ENCODE measurements around the gene IGSF22.
A peak's percentile ranks its signal among the peaks of the same experiment; 100 is the strongest.

IGSF22 gene

DNA sequence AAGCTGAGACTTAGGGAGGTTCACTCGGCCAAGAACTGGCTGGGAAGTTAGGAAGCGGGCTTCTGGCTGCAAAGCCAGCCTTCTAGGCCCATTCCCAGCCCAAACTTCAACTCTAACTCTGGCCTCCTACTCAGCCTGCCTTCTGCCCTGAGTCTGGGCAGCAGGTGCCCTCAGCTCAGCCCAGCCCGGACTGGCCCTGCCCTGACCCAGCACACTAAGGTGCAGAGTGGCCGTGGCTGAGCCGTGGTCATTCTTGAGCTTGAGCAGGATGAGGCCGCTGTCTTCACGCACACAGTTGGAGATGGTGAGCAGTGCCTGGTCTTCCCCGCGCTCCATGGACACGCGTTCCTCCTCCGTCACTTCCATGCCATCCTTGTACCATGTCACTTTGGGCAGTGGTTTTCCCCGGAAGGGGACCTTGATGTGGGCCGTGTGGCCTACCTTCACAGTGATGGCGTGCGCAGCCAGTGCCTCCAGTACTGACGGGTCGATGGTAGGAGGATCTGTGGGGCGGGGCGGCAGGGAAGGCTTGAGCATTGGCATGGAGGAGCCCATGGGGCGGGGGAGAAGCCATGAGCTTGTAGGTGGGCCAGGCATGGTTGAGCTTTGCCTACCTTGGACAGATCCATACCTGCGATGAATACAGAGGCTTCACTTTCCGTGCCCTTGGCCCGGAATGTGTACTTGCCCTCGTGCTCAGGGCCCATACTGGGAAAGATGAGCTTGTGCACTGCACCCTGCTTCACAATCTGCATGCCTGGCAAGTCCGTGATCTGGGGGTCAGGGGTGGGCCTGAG lies 12.1 kb downstream of the IGSF22 start:
- no peak for DNase-seq (ENCODE audit: low read depth in 1 of 2, low spot score in 1 of 2)

DNA sequence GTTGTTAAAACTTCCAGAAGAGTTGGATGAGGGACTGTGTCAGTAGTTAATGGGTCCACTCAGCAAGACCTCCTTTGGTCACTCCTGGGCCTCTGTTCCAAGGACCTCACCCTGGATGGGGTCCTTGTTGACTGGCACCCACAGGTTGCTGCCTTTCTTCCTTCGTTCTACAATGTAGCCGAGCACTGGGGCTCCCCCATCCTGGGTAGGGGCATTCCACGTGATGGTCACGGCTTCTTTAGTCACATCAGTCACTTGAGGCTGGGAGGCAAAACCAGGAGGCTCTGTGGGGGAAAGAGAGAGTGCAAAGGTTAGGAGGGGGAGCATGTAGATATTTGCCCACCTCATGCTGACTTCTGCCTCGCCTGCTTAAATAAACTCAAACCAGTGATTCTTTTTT lies 15.4 kb downstream of the IGSF22 start:
- no peak for DNase-seq (ENCODE audit: low read depth in 1 of 2, low spot score in 1 of 2)

DNA sequence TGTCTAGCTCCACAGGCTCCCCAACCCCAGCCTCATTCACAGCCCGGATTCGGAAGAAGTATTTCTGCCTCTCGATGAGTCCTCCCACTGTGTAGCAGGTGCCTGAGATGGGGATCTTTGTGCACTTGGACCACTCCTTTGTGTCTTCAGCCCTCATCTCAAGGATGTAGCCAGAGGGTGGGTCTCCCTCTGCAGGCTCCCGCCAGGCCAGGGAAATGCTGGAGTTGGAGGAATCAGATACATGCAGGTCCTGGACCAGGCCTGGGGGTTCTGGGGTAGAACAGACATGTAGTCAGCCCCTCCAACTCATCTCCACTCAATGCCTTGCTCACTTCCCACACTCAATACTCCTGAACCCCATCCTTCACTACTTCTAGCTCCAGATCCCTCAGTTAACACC lies 16.6 kb downstream of the IGSF22 start:
- DNase-seq (ENCODE audit: low read depth in 1 of 2, low spot score in 1 of 2) = no peak

DNA sequence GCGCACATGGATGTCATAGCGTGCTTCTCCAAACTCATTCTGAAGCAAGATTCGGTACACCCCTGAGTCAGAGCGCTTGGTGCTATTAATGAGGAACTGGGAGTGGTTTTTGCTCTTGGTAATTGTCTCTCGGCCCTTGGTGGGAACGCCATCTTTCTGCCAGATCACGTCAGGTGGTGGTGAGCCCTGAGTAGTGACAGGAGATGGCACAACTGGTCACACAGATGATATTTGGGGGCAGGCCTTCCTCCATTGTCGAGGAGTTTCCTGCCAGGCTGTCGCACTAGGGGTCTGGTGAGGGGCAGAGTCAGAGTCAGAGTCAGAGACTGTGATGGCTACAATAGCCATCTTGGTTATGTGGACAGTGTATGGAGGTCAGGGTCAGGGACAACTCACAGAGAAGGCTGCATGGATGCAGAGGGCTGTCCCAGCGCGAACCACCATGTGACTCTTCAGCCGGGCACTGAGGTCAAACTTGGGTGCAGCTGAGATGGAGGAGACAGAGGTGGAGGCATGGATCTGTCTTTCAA lies 18.1 kb downstream of the IGSF22 start:
- DNase-seq (ENCODE audit: low read depth in 1 of 2, low spot score in 1 of 2) = no peak

DNA sequence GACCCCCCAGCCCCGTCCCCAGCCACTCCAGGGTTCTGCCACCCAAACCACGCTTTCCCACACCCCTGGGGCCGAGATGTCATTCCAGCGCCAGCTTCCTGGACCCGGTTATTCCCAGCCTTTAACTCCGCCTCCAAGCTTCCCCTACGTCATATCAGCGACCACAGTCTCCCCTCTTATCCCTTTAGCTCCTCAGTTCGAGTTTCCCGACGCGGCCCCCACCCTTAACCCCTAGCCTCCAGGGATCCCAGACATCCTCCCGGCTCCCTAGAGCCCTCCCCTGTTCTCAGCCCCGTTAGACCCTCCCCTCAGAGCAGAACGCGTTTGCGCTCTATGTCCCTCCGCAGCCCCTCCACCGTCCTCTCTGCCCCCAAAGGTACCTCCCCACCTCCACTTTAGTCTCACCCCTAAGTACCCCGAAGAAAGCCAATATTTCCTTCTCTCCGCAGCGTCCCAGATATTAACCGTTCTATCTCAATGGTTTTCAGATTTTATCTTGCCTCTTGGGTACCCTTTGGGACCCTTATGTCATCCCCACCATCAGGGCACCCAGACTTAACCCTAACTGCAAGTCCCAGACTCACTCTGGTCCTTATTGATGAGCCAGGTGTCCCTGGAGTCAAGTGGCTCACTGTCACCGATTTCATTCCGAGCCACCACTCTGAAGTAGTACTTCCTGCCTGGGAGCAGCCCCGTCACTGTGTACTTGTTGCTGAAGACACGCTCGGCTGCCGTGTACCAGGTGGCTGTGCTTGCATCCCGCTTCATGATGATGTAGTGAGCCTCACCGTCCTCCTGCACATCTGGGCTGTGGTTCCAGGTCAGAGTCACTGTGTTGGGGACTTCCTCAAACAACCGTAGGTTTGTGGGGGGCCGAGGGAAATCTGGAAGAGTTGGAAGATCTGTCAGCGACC lies 19.4 kb downstream of the IGSF22 start:
- DNase-seq (ENCODE audit: low read depth in 1 of 2, low spot score in 1 of 2) = peak in 1 of 2 donors; percentile 34

DNA sequence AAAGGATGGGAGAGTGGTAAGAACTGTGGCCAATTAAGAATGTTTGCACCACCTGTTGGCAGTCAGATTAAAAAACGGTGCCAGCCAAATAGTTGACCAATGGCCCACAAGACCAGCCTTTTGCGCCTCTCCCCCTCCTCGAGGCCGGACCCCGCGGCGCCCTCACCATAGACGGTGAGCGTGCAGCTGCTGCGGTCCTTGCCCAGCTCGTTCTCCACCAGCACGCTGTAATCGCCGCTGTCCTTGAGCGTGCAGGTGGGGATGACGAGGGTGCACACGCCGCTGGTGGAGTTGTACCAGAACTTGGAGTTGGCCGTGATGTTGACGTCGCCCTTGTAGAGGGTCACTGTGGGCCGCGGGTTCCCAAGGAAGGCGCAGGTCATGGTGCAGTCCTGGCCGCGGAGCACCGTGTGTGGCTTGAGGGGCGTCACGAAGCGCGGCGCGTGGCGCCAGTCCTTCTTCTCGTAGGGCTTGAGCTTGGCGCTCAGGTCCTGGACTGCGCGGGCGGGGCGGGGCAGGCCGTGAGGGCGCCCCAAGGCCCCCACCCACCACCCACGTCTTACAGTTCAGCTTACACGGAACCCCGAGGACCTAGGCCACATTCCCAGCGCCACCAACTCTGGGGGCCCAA lies 20.2 kb downstream of the IGSF22 start:
- no peak for DNase-seq (ENCODE audit: low read depth in 1 of 2, low spot score in 1 of 2)

DNA sequence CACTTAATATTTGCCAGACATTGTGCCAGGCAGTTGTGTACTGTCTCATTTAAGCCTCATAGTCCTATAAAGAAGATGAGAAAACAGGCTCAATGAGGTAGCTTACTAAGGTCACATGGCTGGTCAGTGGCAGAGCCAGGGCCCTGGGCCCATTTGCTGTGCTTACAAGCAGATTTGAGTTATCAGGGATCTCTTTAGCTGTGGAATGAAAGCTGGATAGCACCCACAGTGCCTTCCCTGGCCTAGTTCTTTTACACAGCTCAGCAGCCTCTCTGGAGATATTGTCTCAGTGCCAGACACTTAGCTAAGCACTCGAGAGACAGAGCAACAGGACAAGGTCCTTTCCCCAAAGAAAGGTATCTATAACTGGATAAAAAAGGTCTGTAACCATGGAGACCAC lies 21.3 kb downstream of the IGSF22 start:
- DNase-seq (ENCODE audit: low read depth in 1 of 2, low spot score in 1 of 2) = no peak

DNA sequence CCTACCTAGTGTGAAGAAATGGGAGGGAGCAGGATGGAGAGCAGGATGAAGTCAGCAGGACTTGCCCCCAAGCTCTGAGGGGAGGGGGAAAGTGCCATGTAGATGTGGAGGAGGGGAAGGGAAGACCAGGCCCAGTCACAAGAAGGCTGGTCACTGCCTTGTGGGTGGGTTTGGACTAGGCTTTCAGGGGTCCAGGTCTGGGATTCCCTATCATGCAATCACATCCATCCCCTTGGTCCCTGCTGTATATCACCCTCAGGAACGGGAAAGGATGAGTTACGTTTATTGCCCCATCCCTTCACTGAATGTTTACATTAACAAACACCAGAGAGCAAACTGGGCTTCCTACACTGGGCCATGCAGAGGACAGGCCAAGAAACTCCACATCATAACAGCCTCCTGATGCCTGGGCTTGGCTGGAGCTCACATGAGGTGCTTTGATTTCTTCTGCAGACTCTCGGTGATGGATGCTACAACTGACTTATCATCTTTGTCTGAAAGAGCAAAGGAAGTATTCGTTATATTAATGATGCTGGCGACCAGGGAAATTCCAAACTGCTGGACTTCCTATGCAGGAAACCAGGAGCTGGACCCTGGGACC lies 21.8 kb downstream of the IGSF22 start:
- DNase-seq (ENCODE audit: low read depth in 1 of 2, low spot score in 1 of 2) = no peak

DNA sequence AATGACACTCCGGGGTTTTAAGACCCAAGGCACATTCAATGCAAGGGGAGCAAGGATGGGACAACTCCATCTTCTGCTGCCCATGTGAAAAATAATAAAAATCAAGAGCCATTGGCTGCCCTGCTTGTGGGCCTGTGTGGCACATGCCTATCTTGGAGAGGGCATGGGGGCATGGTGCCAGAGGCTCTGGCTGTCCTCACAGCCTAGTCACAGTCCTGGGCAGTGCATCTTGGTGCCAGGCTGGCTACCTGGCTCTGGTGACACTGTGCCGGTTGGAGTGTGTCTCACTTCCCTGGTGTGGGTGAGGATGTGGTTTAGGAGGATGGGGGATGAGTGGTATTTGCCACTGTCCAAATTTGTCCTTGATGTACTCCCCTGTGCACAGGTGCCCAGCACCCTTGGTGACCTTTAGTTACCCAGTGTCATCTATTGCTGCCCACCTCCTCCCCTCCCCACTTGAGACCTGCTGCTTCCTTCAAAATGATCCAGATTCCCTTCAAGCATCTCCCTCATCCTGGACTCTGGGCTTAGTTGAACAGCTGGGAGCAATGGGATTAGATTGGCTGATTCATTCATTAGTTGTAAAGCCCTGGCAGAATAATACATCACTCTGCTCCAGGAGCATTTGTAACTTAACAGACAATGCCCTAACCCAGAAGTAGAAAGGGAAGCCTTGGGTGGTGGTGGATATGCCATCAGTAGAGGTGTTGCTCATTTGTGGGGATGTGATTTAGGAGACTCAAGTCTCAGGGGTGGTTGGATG lies 22.8 kb downstream of the IGSF22 start:
- no peak for DNase-seq (ENCODE audit: low read depth in 1 of 2, low spot score in 1 of 2)

DNA sequence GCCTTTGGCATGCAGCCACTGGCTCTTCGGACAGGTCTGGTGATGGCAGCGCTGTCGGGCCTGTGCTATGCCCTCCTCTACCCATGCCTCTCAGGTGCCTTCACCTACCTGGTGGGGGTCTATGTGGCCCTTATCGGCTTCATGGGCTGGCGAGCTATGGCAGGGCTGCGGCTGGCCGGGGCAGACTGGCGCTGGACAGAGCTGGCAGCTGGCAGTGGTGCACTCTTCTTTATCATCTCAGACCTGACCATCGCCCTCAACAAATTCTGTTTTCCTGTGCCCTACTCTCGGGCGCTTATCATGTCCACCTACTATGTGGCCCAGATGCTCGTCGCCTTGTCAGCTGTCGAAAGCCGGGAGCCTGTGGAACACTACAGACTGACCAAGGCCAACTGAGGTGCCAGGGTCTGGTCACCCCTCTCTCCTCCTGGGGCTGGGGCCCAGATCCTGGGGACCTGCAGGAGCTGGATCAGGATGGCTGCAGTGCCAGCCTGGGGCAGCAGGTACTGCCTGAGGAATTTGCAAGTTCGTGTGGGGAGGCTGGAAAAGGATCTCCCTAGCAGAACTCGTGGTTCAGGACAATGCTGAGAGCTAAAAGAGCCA lies 24.3 kb downstream of the IGSF22 start:
- DNase-seq (ENCODE audit: low read depth in 1 of 2, low spot score in 1 of 2) = no peak

DNA sequence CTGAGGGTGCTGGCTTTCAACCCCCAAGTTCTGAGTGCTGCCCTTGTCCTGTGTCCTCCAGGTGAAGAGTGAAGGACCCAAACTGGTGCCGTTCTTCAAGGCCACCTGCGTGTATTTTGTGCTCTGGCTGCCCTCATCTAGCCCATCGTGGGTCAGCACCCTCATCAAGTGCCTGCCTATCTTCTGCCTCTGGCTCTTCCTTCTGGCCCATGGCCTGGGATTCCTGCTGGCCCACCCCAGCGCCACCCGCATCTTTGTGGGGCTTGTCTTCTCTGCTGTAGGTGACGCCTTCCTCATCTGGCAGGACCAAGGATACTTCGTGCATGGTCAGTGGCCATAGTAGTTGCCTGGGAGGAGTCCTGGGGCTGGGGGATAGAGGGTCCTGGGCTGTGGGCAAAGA lies 25.1 kb downstream of the IGSF22 start:
- DNase-seq (ENCODE audit: low read depth in 1 of 2, low spot score in 1 of 2) = no peak

DNA sequence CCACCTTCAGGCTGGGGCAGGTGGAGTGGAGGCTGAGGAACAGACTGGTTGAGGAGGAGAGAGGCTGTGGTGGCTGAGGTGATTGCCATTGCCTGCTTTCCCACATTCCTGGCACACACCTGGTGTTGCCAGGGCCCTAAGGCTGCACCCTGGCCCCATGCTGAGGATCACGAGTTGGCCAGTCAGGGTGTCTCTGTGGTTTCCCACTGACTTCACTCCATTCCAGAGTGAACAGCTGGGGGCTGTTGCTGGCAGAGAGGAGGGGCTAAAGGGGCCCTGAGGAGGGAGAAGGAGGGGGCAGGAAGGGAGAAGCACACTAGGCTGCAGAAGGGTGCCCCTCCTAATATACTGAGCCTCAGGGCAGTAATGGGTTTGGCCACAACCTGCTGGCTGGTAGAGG lies 25.6 kb downstream of the IGSF22 start:
- no peak for DNase-seq (ENCODE audit: low read depth in 1 of 2, low spot score in 1 of 2)

DNA sequence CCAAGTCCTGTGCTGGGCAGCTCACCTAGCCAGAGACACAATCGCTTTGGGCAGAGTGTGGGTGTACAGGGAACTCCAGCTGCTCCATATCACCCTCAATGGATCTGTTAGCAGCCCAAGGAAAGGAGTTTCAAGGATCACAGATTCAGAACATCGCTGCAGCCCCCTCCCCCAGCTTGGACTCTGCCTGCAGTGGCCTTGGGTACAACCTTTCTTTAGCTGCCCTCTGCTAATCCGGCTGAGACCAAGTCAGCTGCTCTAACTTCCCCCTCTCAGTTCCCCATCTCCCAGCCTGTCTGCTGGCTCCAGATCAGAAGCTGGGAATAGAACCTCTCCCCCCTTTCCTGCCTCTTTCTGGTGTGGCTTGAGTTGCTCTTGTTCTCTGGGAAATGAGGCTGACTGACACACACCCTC lies 26.1 kb downstream of the IGSF22 start:
- no peak for DNase-seq (ENCODE audit: low read depth in 1 of 2, low spot score in 1 of 2)

DNA sequence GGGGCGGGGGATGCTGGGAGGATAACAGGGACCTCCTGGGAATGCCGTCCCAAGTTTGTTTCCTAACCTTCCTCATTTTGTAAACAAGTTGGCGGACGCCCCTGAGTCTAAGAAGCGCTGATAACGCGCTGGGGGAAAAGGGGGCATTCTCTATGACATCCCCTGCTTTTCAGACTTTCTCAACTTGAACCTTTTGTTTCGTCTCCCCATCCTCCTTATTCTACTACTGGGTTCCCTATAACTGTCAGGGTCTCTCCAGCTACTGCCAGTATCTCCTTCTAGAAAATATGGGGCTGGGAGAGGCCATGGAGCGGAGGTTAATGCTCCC lies 26.8 kb downstream of the IGSF22 start:
- no peak for DNase-seq (ENCODE audit: low read depth in 1 of 2, low spot score in 1 of 2)

DNA sequence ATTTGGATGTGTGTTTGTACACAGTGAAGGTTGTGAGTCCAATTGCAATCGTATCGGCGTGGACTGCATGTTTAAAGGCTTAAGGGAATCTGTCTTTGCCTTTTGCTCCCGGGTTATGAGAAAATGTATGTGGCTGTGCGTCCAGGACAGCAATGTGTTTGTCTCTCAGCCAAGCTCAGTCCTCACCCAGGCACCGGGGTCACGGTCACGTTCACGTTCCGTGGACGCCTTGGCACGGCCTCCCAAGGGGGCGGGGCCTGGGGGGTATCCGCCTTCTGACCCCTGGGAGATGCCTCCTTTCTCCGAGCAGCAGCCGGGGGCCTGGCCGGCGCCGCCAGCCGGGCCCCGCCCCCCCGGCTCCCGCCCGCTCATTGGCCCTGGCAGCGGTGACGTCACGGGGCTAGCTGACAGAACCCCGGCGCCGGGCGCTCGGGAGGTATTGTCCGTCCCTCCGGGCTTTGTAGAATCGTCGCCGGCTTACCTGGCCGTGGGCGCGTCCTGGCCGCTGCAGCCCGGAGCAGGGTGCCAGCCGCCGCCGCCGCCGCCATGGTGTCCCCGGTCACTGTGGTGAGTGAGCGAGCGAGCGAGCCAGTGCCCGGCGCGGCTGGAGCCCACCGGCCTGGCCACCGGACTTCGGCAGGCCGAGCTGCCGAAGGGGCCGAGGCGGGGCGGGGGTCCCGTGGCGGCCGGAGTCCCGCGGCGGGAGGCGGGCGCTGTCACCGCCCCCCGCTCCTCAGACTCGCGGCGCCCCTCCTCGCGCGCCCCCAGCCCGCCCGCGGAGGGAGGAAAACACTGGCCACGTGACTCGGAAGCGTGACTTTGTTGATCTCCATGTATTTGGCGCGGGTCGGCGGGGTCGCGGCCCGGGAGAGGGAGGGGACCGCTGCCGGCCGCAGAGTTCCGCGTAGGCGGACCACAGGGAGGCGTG lies 27.4 kb downstream of the IGSF22 start, which contains the start of gene TMEM86A:
TMEM86A (plus strand) TSS at position 439 of the 928 bp plus-strand sequence; CDS start at position 547, 108 bp downstream.
- peak; percentile 84 to 87 for DNase-seq (ENCODE audit: low read depth in 1 of 2, low spot score in 1 of 2)

DNA sequence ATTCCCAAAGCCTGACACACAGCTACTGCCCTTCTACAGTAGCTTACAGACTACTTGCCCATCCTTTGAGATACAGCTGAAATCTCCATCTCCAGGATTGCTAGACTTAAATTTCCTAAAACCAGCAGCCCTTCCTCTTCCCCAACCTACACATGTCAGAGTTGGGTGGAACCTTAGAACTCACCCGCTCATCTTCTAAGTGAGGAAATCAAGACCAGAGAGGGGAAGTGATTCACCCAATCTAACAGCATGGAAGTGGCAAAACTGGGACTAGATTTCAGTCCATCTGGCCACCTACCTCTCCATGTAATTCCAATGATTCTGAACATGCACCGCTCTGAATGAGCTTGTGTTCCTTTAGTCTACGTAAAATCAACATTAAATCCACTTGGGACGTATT lies 28.4 kb downstream of the IGSF22 start:
- no peak for DNase-seq (ENCODE audit: low read depth in 1 of 2, low spot score in 1 of 2)

DNA sequence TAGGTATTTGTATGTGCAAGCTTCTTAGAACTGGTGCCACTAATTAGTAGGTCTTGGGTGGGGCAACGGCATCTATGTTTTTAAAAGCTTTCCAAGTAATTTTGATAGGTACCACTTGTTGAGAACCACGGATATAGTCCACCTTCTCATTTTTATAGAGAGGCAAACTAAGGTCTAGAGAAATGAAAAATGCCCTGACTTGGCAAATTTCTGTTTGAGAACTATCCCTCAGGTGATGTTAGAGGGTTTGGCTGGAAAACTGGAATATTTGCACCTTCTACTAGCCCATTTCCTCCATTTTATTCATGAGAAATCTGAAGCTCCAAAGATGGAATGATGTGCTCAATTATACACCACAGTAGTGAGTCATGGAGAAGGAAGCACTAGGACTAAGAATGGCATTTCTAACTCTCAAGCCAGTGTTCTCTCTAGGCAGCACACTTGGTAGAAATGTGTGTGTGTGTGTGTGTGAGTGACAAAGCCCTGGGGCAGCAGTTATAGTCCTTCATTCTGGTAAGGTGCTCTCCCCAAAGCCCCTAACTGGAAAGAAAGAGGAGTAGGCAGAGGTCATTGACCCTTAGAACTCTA lies 29.3 kb downstream of the IGSF22 start:
- no peak for DNase-seq (ENCODE audit: low read depth in 1 of 2, low spot score in 1 of 2)

DNA sequence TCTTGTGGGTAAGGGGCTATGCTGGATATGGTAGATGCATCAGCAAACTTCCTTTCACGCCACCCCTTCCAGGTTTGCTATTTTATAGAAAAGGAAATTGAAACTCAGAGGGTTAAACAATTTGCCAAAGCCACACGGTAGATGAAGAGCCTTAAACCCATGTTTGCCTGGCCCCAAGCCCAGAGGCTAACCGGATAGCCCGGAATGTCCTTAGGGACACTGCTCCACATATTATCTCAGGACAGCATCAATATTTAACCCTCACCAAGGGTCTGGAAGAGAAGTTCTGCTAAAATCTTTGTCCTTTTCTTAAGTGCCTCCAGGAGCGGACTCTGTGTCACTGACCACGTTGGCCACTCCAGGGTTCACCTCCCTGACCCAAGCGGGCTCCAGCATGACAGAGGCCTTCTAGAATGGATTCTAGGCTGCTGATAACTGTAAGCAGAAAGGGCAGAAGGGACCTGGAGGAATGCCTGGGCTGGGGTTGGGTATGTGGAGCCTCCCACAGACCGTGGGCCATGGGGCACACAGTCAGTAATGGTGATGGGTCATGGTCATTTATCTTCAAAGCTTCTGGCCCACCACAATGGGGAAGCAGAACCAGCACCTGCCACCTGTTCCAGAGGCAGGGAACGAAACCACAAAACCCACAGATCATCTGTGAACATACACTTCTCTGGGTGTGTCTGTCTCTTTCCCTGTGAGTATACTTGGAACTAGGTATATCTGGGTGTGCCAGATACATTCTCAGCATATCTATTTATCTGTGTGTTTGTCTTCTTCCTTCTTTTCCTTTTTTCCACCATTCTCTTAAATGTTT lies 32.8 kb downstream of the IGSF22 start:
- DNase-seq (ENCODE audit: low read depth in 1 of 2, low spot score in 1 of 2) = no peak
